H1 (cell line): ENCODE measurements around the gene PRKCA. TPM values are rescaled to one million over a fixed set of nuclear protein-coding genes. Genes with fewer than 3 reads are reported as not detected.

ENCODE experiments used
- CTCF ChIA-PET: fragments of 300-600 bp; sonication (Branson Sonifier 250); formaldehyde crosslinking; loops from one replicate; lab custom pipeline; 2021; ENCODE audit not compliant: partially characterized antibody; lab: Charles Lee
- POLR2A ChIA-PET: fragments of 300-600 bp; sonication (Branson Sonifier 250); formaldehyde crosslinking; loops from one replicate; lab custom pipeline; 2021; ENCODE audit warnings: inconsistent platforms; ENCODE audit not compliant: partially characterized antibody; lab: Charles Lee
- DNase-seq, 2 experiments: peaks; one replicate each; pipeline versions ENCODE4 v3.0.0 to v3.0.0-alpha.2; 2010 to 2022; ENCODE audit warnings: low spot score in 2 of 2, low read depth in 1 of 2, mixed read lengths in 1 of 2
- FAIRE-seq: peaks from 2 replicates; lab custom pipeline; 2011; peaks lifted over from hg19 to GRCh38; lab: Jason Lieb, UNC
- H2AFZ ChIP-seq: 2 replicates; pipeline ENCODE4 v1.8.1; 2012; ENCODE audit warnings: low read length, inconsistent platforms
- H2AK5ac ChIP-seq: 2 replicates; pipeline ENCODE4 v1.6.1; 2013; ENCODE audit warnings: low read depth, low read length
- H2BK120ac ChIP-seq: replicated peaks from 2 replicates; pipeline ENCODE3; 2013; ENCODE audit warnings: low read depth, low read length, inconsistent platforms
- H2BK12ac ChIP-seq: 2 replicates; pipeline ENCODE4 v1.6.1; 2013; ENCODE audit warnings: low read depth, low read length
- H2BK15ac ChIP-seq: 2 replicates; pipeline ENCODE4 v1.6.1; 2013; ENCODE audit warnings: low read length
- H2BK20ac ChIP-seq: 2 replicates; pipeline ENCODE4 v1.6.1; 2013; ENCODE audit warnings: low read length
- H2BK5ac ChIP-seq: 2 replicates; pipeline ENCODE4 v1.6.1; 2013; ENCODE audit warnings: low read depth, low read length
- H3K14ac ChIP-seq: 2 replicates; pipeline ENCODE4 v1.6.1; 2013; ENCODE audit warnings: inconsistent platforms; ENCODE audit not compliant: insufficient read length
- H3K18ac ChIP-seq: 2 replicates; pipeline ENCODE4 v1.6.1; 2013; ENCODE audit warnings: low read length; ENCODE audit errors: extremely low read depth
- H3K23ac ChIP-seq: 2 replicates; pipeline ENCODE4 v1.6.1; 2013; ENCODE audit warnings: inconsistent platforms; ENCODE audit not compliant: insufficient read length
- H3K23me2 ChIP-seq: 2 replicates; pipeline ENCODE4 v1.6.1; 2013; ENCODE audit warnings: low read depth, low read length
- H3K27ac ChIP-seq: 2 replicates; pipeline ENCODE4 v1.6.1; 2011; ENCODE audit warnings: low read depth, low read length, inconsistent platforms
- H3K27me3 ChIP-seq, 4 experiments: replicated peaks in 1 of 4; 1 replicate in 1 of 4; 2 replicates in 3 of 4; pipeline versions ENCODE4 v1.6.1 to v1.8.1; 2011 to 2013; ENCODE audit warnings: low read length in 3 of 4, mild to moderate bottlenecking in 3 of 4, inconsistent platforms in 2 of 4, mixed read lengths in 2 of 4, moderate library complexity in 1 of 4; ENCODE audit not compliant: control insufficient read depth in 3 of 4, insufficient read depth in 3 of 4; ENCODE audit errors: extremely low read depth in 1 of 4
- H3K36me3 ChIP-seq, 4 experiments: 2 replicates each; pipeline versions ENCODE4 v1.6.1 to v1.8.1; 2011 to 2013; ENCODE audit warnings: mild to moderate bottlenecking in 4 of 4, low read length in 3 of 4, moderate library complexity in 2 of 4, control low read depth in 1 of 4, inconsistent platforms in 1 of 4; ENCODE audit not compliant: insufficient read depth in 4 of 4, control insufficient read depth in 2 of 4
- H3K4ac ChIP-seq: replicated peaks from 2 replicates; pipeline ENCODE3; 2013; ENCODE audit warnings: low read length, low read depth, mixed read lengths, inconsistent platforms; ENCODE audit not compliant: insufficient read length
- H3K4me1 ChIP-seq, 4 experiments: replicated peaks in 1 of 4; 1 replicate in 1 of 4; 2 replicates in 3 of 4; pipeline versions ENCODE4 v1.6.1 to v1.8.1; 2011 to 2013; ENCODE audit warnings: low read length in 3 of 4, inconsistent platforms in 2 of 4, mixed read lengths in 1 of 4; ENCODE audit not compliant: insufficient read depth in 4 of 4, control insufficient read depth in 3 of 4
- H3K4me2 ChIP-seq, 2 experiments: 2 replicates each; pipeline versions ENCODE4 v1.6.1 to v1.8.1; 2011 to 2013; ENCODE audit warnings: low read depth in 2 of 2, low read length in 2 of 2, control low read depth in 1 of 2, inconsistent platforms in 1 of 2, mild to moderate bottlenecking in 1 of 2; ENCODE audit not compliant: insufficient read depth in 1 of 2
- H3K4me3 ChIP-seq, 4 experiments: fragments of 200-600, 300-600 bp in 1 of 4; sonication (generic), shearing (Covaris generic), sonication (Bioruptor Twin) in 1 of 4; 2 replicates each; pipeline versions ENCODE4 v1.5.1 to v1.8.1; 2011 to 2016; ENCODE audit warnings: low read length in 4 of 4, low read depth in 3 of 4, control low read depth in 2 of 4, inconsistent platforms in 2 of 4, mild to moderate bottlenecking in 2 of 4, mixed read lengths in 1 of 4, moderate library complexity in 1 of 4; ENCODE audit not compliant: insufficient read depth in 2 of 4; ENCODE audit errors: extremely low read depth in 1 of 4
- H3K56ac ChIP-seq: replicated peaks from 2 replicates; pipeline ENCODE3; 2013; ENCODE audit warnings: low read depth, mild to moderate bottlenecking, mixed read lengths, low read length, inconsistent platforms; ENCODE audit not compliant: insufficient read length
- H3K79me1 ChIP-seq: 2 replicates; pipeline ENCODE4 v1.6.1; 2013; ENCODE audit warnings: low read depth, low read length, control low read depth
- H3K79me2 ChIP-seq, 2 experiments: 2 replicates each; pipeline versions ENCODE4 v1.6.1 to v1.8.1; 2012 to 2013; ENCODE audit warnings: low read length in 2 of 2, mild to moderate bottlenecking in 2 of 2, inconsistent platforms in 1 of 2; ENCODE audit not compliant: insufficient read depth in 2 of 2, control insufficient read depth in 1 of 2
- H3K9ac ChIP-seq, 4 experiments: replicated peaks in 1 of 4; 1 replicate in 1 of 4; 2 replicates in 3 of 4; pipeline versions ENCODE4 v1.6.1 to v1.8.1; 2011 to 2013; ENCODE audit warnings: low read depth in 3 of 4, low read length in 3 of 4, control low read depth in 2 of 4, mild to moderate bottlenecking in 2 of 4, moderate library complexity in 2 of 4, inconsistent platforms in 1 of 4; ENCODE audit errors: extremely low read depth in 1 of 4
- H3K9me3 ChIP-seq, 2 experiments: 2 replicates each; pipeline versions ENCODE4 v1.6.1 to v1.8.1; 2012 to 2013; ENCODE audit warnings: mild to moderate bottlenecking in 2 of 2, moderate library complexity in 2 of 2, control low read depth in 1 of 2, inconsistent platforms in 1 of 2, low read depth in 1 of 2, low read length in 1 of 2, mixed read lengths in 1 of 2; ENCODE audit not compliant: insufficient read depth in 2 of 2
- H4K20me1 ChIP-seq, 2 experiments: replicated peaks in 1 of 2; 2 replicates each; pipeline versions ENCODE3 to v1.8.1; 2011 to 2013; ENCODE audit warnings: inconsistent platforms in 2 of 2, low read length in 2 of 2, mild to moderate bottlenecking in 1 of 2; ENCODE audit not compliant: insufficient read depth in 2 of 2, control insufficient read depth in 1 of 2
- H4K5ac ChIP-seq: 2 replicates; pipeline ENCODE4 v1.6.1; 2013; ENCODE audit warnings: low read length, low read depth, mixed read lengths, inconsistent platforms; ENCODE audit not compliant: insufficient read length
- H4K8ac ChIP-seq: 2 replicates; pipeline ENCODE4 v1.8.0; 2013; ENCODE audit warnings: mild to moderate bottlenecking, moderate library complexity, low read length, inconsistent platforms; ENCODE audit not compliant: insufficient read depth; ENCODE audit errors: extremely low read depth
- H4K91ac ChIP-seq: replicated peaks from 2 replicates; pipeline ENCODE3; 2013; ENCODE audit warnings: low read length, mixed read lengths, inconsistent platforms; ENCODE audit not compliant: insufficient read length
- CBX8 ChIP-seq: fragments of 300-800, 300-1000 bp; sonication (generic); IDR thresholded peaks from 2 replicates; pipeline ENCODE4 v1.7.1; 2016; ENCODE audit warnings: low read depth, low read length, borderline replicate concordance
- CEBPB ChIP-seq: IDR thresholded peaks from 2 replicates; pipeline ENCODE4 v1.6.1; 2012; ENCODE audit warnings: low read depth, low read length
- CHD2 ChIP-seq: IDR thresholded peaks from 2 replicates; pipeline ENCODE4 v1.6.1; 2012; ENCODE audit warnings: low read length, improper control_type of control experiment
- EP300 ChIP-seq, 2 experiments: IDR thresholded peaks; 1 replicate in 1 of 2; 2 replicates in 1 of 2; pipeline ENCODE4 v1.6.1; 2011 to 2012; ENCODE audit warnings: low read depth in 2 of 2, low read length in 2 of 2, mild to moderate bottlenecking in 2 of 2, borderline replicate concordance in 1 of 2, inconsistent platforms in 1 of 2, moderate library complexity in 1 of 2
- EZH2 ChIP-seq: fragments of 200-600 bp; sonication (generic); IDR thresholded peaks from 2 replicates; pipeline ENCODE4 v1.7.1; 2012; ENCODE audit warnings: low read depth, mild to moderate bottlenecking, moderate library complexity, low read length, inconsistent platforms; ENCODE audit not compliant: severe bottlenecking
- FOSL1 ChIP-seq: IDR thresholded peaks from 2 replicates; pipeline ENCODE4 v1.6.1; 2011; ENCODE audit warnings: mild to moderate bottlenecking, low read depth, low read length, moderate library complexity; ENCODE audit not compliant: insufficient read depth
- GTF2F1 ChIP-seq: IDR thresholded peaks from 2 replicates; pipeline ENCODE4 v1.6.1; 2012; ENCODE audit warnings: low read depth, low read length, improper control_type of control experiment, borderline replicate concordance
- HDAC2 ChIP-seq, 2 experiments: fragments of 300-600 bp in 1 of 2; sonication (generic) in 1 of 2; IDR thresholded peaks; 2 replicates each; pipeline ENCODE4 v1.6.1; 2011 to 2012; ENCODE audit warnings: low read depth in 2 of 2, low read length in 2 of 2, mild to moderate bottlenecking in 2 of 2, moderate library complexity in 2 of 2, borderline replicate concordance in 1 of 2, inconsistent platforms in 1 of 2
- KDM5A ChIP-seq: fragments of 200-600 bp; IDR thresholded peaks from 2 replicates; pipeline ENCODE4 v1.7.1; 2012; ENCODE audit warnings: mild to moderate bottlenecking, low read length, inconsistent platforms, mixed read lengths
- POU5F1 ChIP-seq: IDR thresholded peaks from 2 replicates; pipeline ENCODE4 v1.6.1; 2011; ENCODE audit warnings: low read depth, mild to moderate bottlenecking, low read length, moderate library complexity
- RFX5 ChIP-seq: IDR thresholded peaks from 2 replicates; pipeline ENCODE4 v1.6.1; 2011; ENCODE audit warnings: low read depth, low read length, improper control_type of control experiment, borderline replicate concordance
- RXRA ChIP-seq: IDR thresholded peaks from 2 replicates; pipeline ENCODE4 v1.6.1; 2011; ENCODE audit warnings: low read depth, mild to moderate bottlenecking, low read length, moderate library complexity; ENCODE audit not compliant: insufficient read depth
- SIRT6 ChIP-seq: IDR thresholded peaks from one replicate; pipeline ENCODE4 v1.7.1; 2012; ENCODE audit warnings: low read length, inconsistent platforms
- YY1 ChIP-seq: IDR thresholded peaks from 2 replicates; pipeline ENCODE4 v1.6.1; 2011; ENCODE audit warnings: low read depth, mild to moderate bottlenecking, low read length
- WGBS, 2 experiments: shearing (Covaris generic) in 1 of 2; methylation state at CpG; one replicate each; pipeline versions ENCODE4 v1.1.6 to v1.1.7; 2013 to 2015; ENCODE audit warnings: low lambda C conversion rate in 2 of 2, mixed read lengths in 2 of 2, inconsistent platforms in 1 of 2, low coverage in 1 of 2, missing lambda C conversion rate in 1 of 2; ENCODE audit not compliant: insufficient replicate concordance in 2 of 2, insufficient coverage in 1 of 2, insufficient read length in 1 of 2; ENCODE audit errors: extremely low coverage in 1 of 2, missing lambda C conversion rate in 1 of 2; 5-methylcytosine and 5-hydroxymethylcytosine counted together
- polyA plus RNA-seq, 7 experiments: library from polyadenylated mRNA; depleted of rRNA in 3 of 7; stranded (reverse) in 5 of 7; unstranded in 2 of 7; fragments of >200 nt in 5 of 7; fragments of 200-250 nt in 2 of 7; gene quantifications; 1 replicate in 5 of 7; 2 replicates in 1 of 7; 4 replicates in 1 of 7; pipeline versions ENCODE4 v1.2.1 to v1.2.3, GENCODE V29; 2011 to 2013; ENCODE audit warnings: missing spikeins in 2 of 7, mixed read lengths in 2 of 7
- total RNA-seq: library from RNA; stranded (reverse); fragmentation: NEBNext Ultra II Directional; extraction: Animal tissue kit (Norgen Biotek cat#: 25700); gene quantifications from 2 replicates; pipeline ENCODE4 v1.2.1, GENCODE V29; 2021

PRKCA gene
- total and polyA plus RNA-seq, 2 of the 8 experiments (the other 6 are each of a cell fraction or from before 2014, with no cell fraction given): 5.8 to 17.8 TPM

DNA sequence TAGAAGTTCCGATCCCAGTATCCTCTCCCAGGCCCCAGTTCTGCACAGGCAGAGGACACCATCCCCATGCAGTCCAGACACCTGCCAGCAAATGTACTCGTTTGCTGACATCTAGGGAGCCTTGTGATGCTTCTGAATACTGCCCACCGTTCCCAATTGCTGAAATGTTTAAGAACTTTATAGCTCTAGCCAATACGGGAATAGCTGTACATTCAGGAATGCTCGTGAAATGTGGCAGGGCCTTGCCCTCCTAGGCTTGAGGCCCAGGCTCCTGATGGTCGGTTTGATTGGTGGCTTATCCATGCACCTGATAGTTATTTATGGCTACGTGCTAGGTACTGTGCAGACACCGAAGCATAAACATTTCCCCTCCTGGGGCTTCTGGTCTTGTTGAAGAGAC lies 255.5 kb downstream of the PRKCA start:
- no peaks in the 10 kb centered on the region for H3K79me1 ChIP-seq
- H3K9ac ChIP-seq: no peak overlapping the region
- H2AK5ac ChIP-seq: no peak overlapping the region
- no peak overlapping the region for H2BK15ac ChIP-seq
- H3K9me3 ChIP-seq: peaks cover 0 to 6% of the 10 kb centered on the region in 2 experiments; a peak in 1 of 4 replicates
- DNase-seq (no peak), FAIRE-seq (no peak)
- H3K4me3 ChIP-seq: no peak overlapping the region
- no peaks in the 10 kb centered on the region for H3K23me2 ChIP-seq
- ChIA-PET CTCF (no interaction called here), POLR2A (no interaction called here)
- H3K18ac ChIP-seq: no peak overlapping the region
- no peaks in the 10 kb centered on the region for H3K36me3 ChIP-seq
- no peak overlapping the region for H3K4ac ChIP-seq
- H3K4me2 ChIP-seq: no peak overlapping the region
- H3K27me3 ChIP-seq: no peaks in the 10 kb centered on the region
- no peak overlapping the region for H3K56ac ChIP-seq
- H2BK20ac ChIP-seq: no peak overlapping the region
- no peak overlapping the region for H3K14ac ChIP-seq
- no peak overlapping the region for H2BK12ac ChIP-seq
- H4K91ac ChIP-seq: no peak overlapping the region
- no peaks in the 10 kb centered on the region for H4K20me1 ChIP-seq
- H3K4me1 ChIP-seq: peaks cover 0 to 2% (median 0%) of the 10 kb centered on the region in 4 experiments; a peak in 1 of 7 replicates
- H4K8ac ChIP-seq: no peak overlapping the region
- H3K27ac ChIP-seq: no peak overlapping the region
- no peak overlapping the region for H2BK5ac ChIP-seq
- H2BK120ac ChIP-seq: no peak overlapping the region
- no peaks in the 10 kb centered on the region for H3K79me2 ChIP-seq
- no peak overlapping the region for H4K5ac ChIP-seq
- WGBS, 2 experiments: 79% methylated on average over 8 of the region's 8 CpGs; no CpG with 5 or more reads in 1 of the 2 experiments
- H3K23ac ChIP-seq: no peak overlapping the region
- no peak overlapping the region for H2AFZ ChIP-seq
- TF ChIP-seq FOSL1 (no peak), EP300 (IDR thresholded peaks at IDR 0.05; ENCODE audit: borderline replicate concordance in 1 of 2, low read depth in 2 of 2, low read length in 2 of 2) (no peak), CBX8 (no peak), KDM5A (no peak), YY1 (no peak), EZH2 (no peak), HDAC2 (IDR thresholded peaks at IDR 0.05; ENCODE audit: borderline replicate concordance in 1 of 2, low read depth in 2 of 2, low read length in 2 of 2) (no peak), CHD2 (no peak), CEBPB (no peak), POU5F1 (no peak), RFX5 (no peak), GTF2F1 (no peak), SIRT6 (no peak), RXRA (no peak)
